ENCODE measurements around the gene GPR18. TPM values are rescaled to one million over a fixed set of nuclear protein-coding genes. Genes with fewer than 3 reads are reported as not detected.

Gene GPR18
- total and polyA plus RNA-seq, 9 of the 15 experiments (the other 6 are each of a cell fraction or from before 2014, with no cell fraction given), result 0.75 TPM; not detected in 8

DNA sequence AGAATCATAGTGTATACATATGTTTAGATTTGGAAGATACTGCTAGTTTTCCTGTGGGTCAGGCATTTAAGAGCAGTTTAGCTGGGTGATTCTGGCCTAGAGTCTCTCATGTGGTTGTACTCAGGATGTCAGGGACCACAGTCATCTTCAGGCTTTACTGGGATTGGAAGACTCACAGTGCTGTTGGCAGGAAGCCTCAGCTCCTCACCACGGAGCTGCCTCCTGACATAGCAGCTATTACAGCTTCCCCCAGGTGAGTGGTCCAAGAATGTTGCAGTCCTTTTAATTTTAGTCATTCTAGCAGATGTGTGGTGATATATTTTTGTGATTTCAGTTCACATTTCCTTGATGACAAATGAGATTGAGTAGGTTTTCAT, 16.9 kb upstream of the GPR18 start:
- FAIRE-seq (no peak), DNase-seq (ENCODE audit: extremely low read depth in 1 of 4, low spot score in 3 of 4) (no peak), ATAC-seq (no peak)
- H3K27me3 ChIP-seq (ENCODE audit: control insufficient read depth in 2 of 2, insufficient read depth in 2 of 2, low read length in 2 of 2), result no peaks in the 10 kb centered on the region
- H3K9ac ChIP-seq (ENCODE audit: insufficient read depth in 1 of 2, low read depth in 2 of 2, low read length in 2 of 2), result no peak overlapping the region
- H3K4me3 ChIP-seq, result no peak overlapping the region
- no peaks in the 10 kb centered on the region for H4K20me1 ChIP-seq (replicated peaks; ENCODE audit: control insufficient read depth, insufficient read depth, low read length)
- no peak overlapping the region for H3K27ac ChIP-seq (ENCODE audit: extremely low read depth, low read depth, low read length)
- no peak overlapping the region for H2AFZ ChIP-seq (ENCODE audit: low read depth, low read length)
- H3K9me1 ChIP-seq (ENCODE audit: control insufficient read depth, insufficient read depth, low read length), result no peaks in the 10 kb centered on the region
- 58% methylated on average over 1 of the region's 1 CpG for WGBS (ENCODE audit: insufficient coverage, low coverage, missing lambda C conversion rate)
- peaks cover 13% of the 10 kb centered on the region for H3K79me2 ChIP-seq (ENCODE audit: control insufficient read depth, insufficient read depth, low read length)
- no TSS peak for BruUV-seq (replicated peaks)
- in situ Hi-C loops (cut with MboI) (no loop called here), intact Hi-C loops (cut with micrococcal nuclease) (no loop called here)
- peaks cover 20% of the 10 kb centered on the region; the same call in 2 of the 3 replicates for H3K36me3 ChIP-seq (ENCODE audit: control insufficient read depth, insufficient read depth, low read length)
- H3K9me3 ChIP-seq (replicated peaks; ENCODE audit: control insufficient read depth, insufficient read depth, low read depth, low read length), result no peaks in the 10 kb centered on the region
- no peak overlapping the region for H3K4me2 ChIP-seq (ENCODE audit: insufficient read depth, low read length)
- CTCF ChIA-PET (ENCODE audit: low intra/inter-chr PET ratio), result no interaction called here
- peaks cover 0 to 3% of the 10 kb centered on the region in 2 experiments; a peak in 2 of 5 replicates for H3K4me1 ChIP-seq (replicated peaks in 1 of 2; ENCODE audit: control insufficient read depth in 2 of 2, insufficient read depth in 2 of 2, low read length in 2 of 2)
- TF ChIP-seq ZNF133 (CRISPR knock-in tag; IDR thresholded peaks at IDR 0.05) (no peak), ZNF589 (CRISPR knock-in tag; IDR thresholded peaks at IDR 0.05; ENCODE audit: low read depth) (no peak), PTTG1 (tag; IDR thresholded peaks at IDR 0.05; ENCODE audit: low read depth) (no peak), NFATC3 (IDR thresholded peaks at IDR 0.05) (no peak), STAG1 (CRISPR knock-in tag; IDR thresholded peaks at IDR 0.05; ENCODE audit: borderline replicate concordance) (no peak), ELF4 (CRISPR knock-in tag; IDR thresholded peaks at IDR 0.05) (no peak), HDAC8 (tag; IDR thresholded peaks at IDR 0.05) (no peak), ADNP (tag; IDR thresholded peaks at IDR 0.05) (no peak), POLR2A (conservative IDR thresholded peaks at IDR 0.05) (no peak), YY1 (IDR thresholded peaks at IDR 0.05; ENCODE audit: borderline replicate concordance in 1 of 3, control insufficient read depth in 1 of 3, extremely low read depth in 1 of 3, insufficient read depth in 3 of 3, insufficient read length in 1 of 3, insufficient replicate concordance in 2 of 3, low read depth in 1 of 3, low read length in 2 of 3) (no peak), SPI1 (IDR thresholded peaks at IDR 0.05; ENCODE audit: borderline replicate concordance, low read depth, low read length) (no peak), ZNF3 (CRISPR knock-in tag; IDR thresholded peaks at IDR 0.05) (no peak), EGR1 (conservative IDR thresholded peaks at IDR 0.05) (no peak), ZBTB8A (IDR thresholded peaks at IDR 0.05; ENCODE audit: partially characterized antibody) (no peak), SMAD3 (CRISPR knock-in tag; conservative IDR thresholded peaks at IDR 0.05) (no peak)
- TF ChIP-seq, protein P1, sequence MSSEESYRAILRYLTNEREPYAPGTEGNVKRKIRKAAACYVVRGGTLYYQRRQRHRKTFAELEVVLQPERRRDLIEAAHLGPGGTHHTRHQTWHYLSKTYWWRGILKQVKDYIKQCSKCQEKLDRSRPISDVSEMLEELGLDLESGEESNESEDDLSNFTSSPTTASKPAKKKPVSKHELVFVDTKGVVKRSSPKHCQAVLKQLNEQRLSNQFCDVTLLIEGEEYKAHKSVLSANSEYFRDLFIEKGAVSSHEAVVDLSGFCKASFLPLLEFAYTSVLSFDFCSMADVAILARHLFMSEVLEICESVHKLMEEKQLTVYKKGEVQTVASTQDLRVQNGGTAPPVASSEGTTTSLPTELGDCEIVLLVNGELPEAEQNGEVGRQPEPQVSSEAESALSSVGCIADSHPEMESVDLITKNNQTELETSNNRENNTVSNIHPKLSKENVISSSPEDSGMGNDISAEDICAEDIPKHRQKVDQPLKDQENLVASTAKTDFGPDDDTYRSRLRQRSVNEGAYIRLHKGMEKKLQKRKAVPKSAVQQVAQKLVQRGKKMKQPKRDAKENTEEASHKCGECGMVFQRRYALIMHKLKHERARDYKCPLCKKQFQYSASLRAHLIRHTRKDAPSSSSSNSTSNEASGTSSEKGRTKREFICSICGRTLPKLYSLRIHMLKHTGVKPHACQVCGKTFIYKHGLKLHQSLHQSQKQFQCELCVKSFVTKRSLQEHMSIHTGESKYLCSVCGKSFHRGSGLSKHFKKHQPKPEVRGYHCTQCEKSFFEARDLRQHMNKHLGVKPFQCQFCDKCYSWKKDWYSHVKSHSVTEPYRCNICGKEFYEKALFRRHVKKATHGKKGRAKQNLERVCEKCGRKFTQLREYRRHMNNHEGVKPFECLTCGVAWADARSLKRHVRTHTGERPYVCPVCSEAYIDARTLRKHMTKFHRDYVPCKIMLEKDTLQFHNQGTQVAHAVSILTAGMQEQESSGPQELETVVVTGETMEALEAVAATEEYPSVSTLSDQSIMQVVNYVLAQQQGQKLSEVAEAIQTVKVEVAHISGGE (CRISPR knock-in tag; IDR thresholded peaks at IDR 0.05), result no peak
- TF ChIP-seq, protein P2, sequence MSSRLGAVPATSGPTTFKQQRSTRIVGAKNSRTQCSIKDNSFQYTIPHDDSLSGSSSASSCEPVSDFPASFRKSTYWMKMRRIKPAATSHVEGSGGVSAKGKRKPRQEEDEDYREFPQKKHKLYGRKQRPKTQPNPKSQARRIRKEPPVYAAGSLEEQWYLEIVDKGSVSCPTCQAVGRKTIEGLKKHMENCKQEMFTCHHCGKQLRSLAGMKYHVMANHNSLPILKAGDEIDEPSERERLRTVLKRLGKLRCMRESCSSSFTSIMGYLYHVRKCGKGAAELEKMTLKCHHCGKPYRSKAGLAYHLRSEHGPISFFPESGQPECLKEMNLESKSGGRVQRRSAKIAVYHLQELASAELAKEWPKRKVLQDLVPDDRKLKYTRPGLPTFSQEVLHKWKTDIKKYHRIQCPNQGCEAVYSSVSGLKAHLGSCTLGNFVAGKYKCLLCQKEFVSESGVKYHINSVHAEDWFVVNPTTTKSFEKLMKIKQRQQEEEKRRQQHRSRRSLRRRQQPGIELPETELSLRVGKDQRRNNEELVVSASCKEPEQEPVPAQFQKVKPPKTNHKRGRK (tag; IDR thresholded peaks at IDR 0.05), result no peak
- POLR2A ChIA-PET, result no interaction called here
